ENCODE measurements around the gene SYNCRIP. TPM values are rescaled to one million over a fixed set of nuclear protein-coding genes. Genes with fewer than 3 reads are reported as not detected.
A peak's percentile ranks its signal among the peaks of the same experiment; 100 is the strongest.

The SYNCRIP gene
- polyA plus RNA-seq, 1 donor from 2014 or later: 111 TPM

GRCh38 chr6:85678026-85678601, 35.4 kb upstream of the SYNCRIP start:
- Histone ChIP-seq H3K27ac (ENCODE audit: low read length) (peak overlapping the region; percentile 74), H3K9me2 (ENCODE audit: insufficient read depth, low read length) (no peaks in the 10 kb centered on the region), H3F3A (ENCODE audit: insufficient read depth, low read length, poor library complexity, severe bottlenecking) (no peaks in the 10 kb centered on the region), H2AFZ (ENCODE audit: low read depth, low read length) (peak overlapping the region; percentile 48), H3K27me3 (ENCODE audit: insufficient read depth, low read depth, low read length) (no peaks in the 10 kb centered on the region), H3K4me3 (ENCODE audit: low read length) (peak overlapping the region; percentile 85), H3K79me2 (replicated peaks; ENCODE audit: insufficient read depth, low read length) (peaks cover 48% of the 10 kb centered on the region), H3K9ac (ENCODE audit: low read length) (peak overlapping the region; percentile 75), H4K20me1 (ENCODE audit: insufficient read depth) (no peaks in the 10 kb centered on the region), H3K4me2 (ENCODE audit: low read length) (peak overlapping the region; percentile 83), H3K36me3 (ENCODE audit: insufficient read depth, low read length) (no peaks in the 10 kb centered on the region), H3K9me3 (ENCODE audit: low read length) (no peaks in the 10 kb centered on the region)
- peak; percentile 30 for TF ChIP-seq RAD21 (conservative IDR thresholded peaks at IDR 0.05)
- TF ChIP-seq CTCF (IDR thresholded peaks at IDR 0.05; ENCODE audit: poor library complexity, severe bottlenecking): no peak

- Histone ChIP-seq H3K9ac (ENCODE audit: low read length) (peak overlapping the region; percentile 75), H3K9me2 (ENCODE audit: insufficient read depth, low read length) (no peaks in the 10 kb centered on the region), H3K27ac (ENCODE audit: low read length) (peak overlapping the region; percentile 74), H3F3A (ENCODE audit: insufficient read depth, low read length, poor library complexity, severe bottlenecking) (no peaks in the 10 kb centered on the region), H3K4me3 (ENCODE audit: low read length) (peak overlapping the region; percentile 85), H3K4me2 (ENCODE audit: low read length) (peak overlapping the region; percentile 83), H2AFZ (ENCODE audit: low read depth, low read length) (no peak overlapping the region), H3K27me3 (ENCODE audit: insufficient read depth, low read depth, low read length) (no peaks in the 10 kb centered on the region), H4K20me1 (ENCODE audit: insufficient read depth) (no peaks in the 10 kb centered on the region), H3K9me3 (ENCODE audit: low read length) (no peaks in the 10 kb centered on the region), H3K79me2 (replicated peaks; ENCODE audit: insufficient read depth, low read length) (peaks cover 54% of the 10 kb centered on the region), H3K36me3 (ENCODE audit: insufficient read depth, low read length) (no peaks in the 10 kb centered on the region)
- TF ChIP-seq EP300 (conservative IDR thresholded peaks at IDR 0.05; ENCODE audit: poor library complexity, severe bottlenecking) (no peak), POLR2AphosphoS5 (IDR thresholded peaks at IDR 0.05) (no peak), EZH2 (IDR thresholded peaks at IDR 0.05; ENCODE audit: borderline replicate concordance, insufficient read depth, low read length, poor library complexity, severe bottlenecking) (no peak), CTCF (IDR thresholded peaks at IDR 0.05; ENCODE audit: poor library complexity, severe bottlenecking) (peak; percentile 58), MXI1 (conservative IDR thresholded peaks at IDR 0.05; ENCODE audit: poor library complexity, severe bottlenecking) (no peak), RAD21 (conservative IDR thresholded peaks at IDR 0.05) (peak; percentile 62), SMC3 (conservative IDR thresholded peaks at IDR 0.05; ENCODE audit: poor library complexity) (peak; percentile 39), TAF1 (IDR thresholded peaks at IDR 0.05; ENCODE audit: low read depth) (no peak), REST (IDR thresholded peaks at IDR 0.05; ENCODE audit: borderline replicate concordance) (no peak)
Measured at GRCh38 chr6:85677234-85677956, 34.7 kb upstream of the SYNCRIP start.

Data from neural cell (in vitro differentiated cells).